Subcutaneous adipose tissue (tissue), 4 donors: ENCODE measurements around the gene LRIT1. TPM values are rescaled to one million over a fixed set of nuclear protein-coding genes. Genes with fewer than 3 reads are reported as not detected.

Source experiments
- total RNA-seq, 4 donors: library from RNA; depleted of rRNA; stranded (reverse); fragments of >200 nt; gene quantifications; one replicate each; pipeline ENCODE4 v1.1.0, GENCODE V29; 2016
- TF ChIP-seq, protein P1 (sequence below): fragments of 450-650 bp; IDR thresholded peaks from one replicate; pipeline ENCODE4 v1.5.1; 2016; ENCODE audit warnings: low read depth, mild to moderate bottlenecking, control low read depth, antibody characterized with exemption, moderate library complexity

Gene LRIT1
- total RNA-seq, 4 donors from 2014 or later = not detected

DNA sequence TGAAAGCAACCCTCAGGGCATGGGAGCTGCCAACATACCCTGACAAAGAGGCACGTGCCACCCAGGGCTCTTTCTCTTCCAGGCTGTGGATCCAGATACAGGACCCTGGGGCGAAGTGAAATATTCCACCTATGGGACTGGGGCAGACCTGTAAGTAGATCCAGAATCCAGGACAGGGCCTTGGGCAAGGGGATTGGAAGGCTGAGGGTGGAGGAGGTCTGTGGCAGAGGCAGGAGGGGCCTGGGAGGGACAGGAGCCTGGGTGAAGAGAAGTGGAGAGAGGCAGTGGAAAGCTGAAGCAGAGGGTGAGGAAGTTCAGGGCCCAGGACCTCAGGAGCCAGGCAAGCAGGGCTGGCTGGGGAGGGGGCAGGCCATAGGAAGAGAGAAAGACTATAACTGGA lies 29.8 kb downstream of the LRIT1 start:
- TF ChIP-seq, protein P1, sequence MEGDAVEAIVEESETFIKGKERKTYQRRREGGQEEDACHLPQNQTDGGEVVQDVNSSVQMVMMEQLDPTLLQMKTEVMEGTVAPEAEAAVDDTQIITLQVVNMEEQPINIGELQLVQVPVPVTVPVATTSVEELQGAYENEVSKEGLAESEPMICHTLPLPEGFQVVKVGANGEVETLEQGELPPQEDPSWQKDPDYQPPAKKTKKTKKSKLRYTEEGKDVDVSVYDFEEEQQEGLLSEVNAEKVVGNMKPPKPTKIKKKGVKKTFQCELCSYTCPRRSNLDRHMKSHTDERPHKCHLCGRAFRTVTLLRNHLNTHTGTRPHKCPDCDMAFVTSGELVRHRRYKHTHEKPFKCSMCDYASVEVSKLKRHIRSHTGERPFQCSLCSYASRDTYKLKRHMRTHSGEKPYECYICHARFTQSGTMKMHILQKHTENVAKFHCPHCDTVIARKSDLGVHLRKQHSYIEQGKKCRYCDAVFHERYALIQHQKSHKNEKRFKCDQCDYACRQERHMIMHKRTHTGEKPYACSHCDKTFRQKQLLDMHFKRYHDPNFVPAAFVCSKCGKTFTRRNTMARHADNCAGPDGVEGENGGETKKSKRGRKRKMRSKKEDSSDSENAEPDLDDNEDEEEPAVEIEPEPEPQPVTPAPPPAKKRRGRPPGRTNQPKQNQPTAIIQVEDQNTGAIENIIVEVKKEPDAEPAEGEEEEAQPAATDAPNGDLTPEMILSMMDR = no peak

DNA sequence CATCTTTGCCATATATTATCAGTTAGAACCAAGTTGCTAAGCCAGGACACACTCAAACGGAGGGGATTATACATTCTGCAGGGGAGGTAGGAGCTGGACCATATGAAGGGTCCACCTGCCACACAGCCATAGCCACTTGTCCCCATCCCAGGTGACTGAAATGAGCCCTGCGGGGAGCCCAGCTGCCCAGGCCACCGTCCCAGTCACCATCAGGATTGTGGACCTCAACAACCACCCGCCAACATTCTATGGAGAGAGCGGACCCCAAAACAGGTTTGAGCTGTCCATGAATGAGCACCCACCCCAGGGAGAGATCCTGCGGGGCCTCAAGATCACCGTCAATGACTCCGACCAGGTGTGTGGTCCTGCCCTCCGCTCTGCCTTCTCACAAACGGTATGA lies 33.3 kb downstream of the LRIT1 start:
- TF ChIP-seq, protein P1 = no peak

DNA sequence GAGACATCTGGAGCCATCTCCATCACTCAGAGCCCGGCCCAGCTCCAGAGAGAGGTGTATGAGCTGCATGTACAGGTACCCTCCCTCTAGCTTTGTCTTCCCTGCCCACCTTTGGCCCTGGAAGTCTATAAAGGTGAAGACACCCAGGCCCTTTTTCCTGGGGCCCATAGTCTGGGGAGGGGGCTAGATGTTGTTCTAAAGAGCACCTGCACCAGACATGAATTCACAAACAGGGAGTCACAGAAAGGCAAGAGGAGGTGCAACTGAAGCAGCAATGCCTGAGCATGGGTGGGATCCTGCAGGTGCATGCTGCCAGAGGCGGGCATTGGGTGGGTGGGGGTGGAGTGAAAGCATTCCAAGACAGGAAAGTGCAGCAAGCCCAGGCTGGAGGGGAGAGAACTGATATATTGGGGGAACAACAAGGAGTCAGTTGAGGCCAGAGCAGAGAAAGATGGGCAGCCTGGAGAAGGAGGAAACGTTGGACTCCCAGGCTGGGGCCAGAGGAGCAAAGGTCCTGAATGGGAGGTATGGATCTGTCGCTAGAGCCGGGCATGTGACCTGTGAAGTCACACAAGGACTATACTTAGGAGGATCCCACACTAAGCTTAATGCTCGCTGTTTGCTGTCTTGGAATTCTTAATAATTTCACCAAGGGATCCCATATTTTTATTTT lies 35.4 kb downstream of the LRIT1 start:
- TF ChIP-seq, protein P1 = no peak

- TF ChIP-seq, protein P1 = no peak
Observed at GRCh38 chr10:84205049-84205852, 36.1 kb downstream of the LRIT1 start.

DNA sequence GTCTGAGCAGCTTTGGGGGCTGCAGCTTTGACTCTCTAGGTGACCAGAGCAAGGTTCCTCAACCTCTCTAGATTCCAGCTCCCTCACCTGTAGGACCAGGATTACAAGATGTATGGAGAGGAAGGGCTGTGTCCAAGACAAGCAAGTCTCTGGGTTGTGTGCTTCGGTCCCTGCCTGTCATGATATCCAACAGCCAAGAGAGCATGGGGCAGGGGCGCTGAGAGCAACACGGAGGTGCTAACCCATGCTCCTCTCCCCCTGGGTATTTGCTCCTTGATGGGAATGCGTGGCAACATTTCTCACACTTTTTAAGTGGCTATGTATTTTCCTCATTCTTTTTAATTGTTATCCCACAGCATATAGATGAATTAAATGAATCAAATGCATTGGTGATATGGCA lies 36.7 kb downstream of the LRIT1 start:
- TF ChIP-seq, protein P1 = no peak

DNA sequence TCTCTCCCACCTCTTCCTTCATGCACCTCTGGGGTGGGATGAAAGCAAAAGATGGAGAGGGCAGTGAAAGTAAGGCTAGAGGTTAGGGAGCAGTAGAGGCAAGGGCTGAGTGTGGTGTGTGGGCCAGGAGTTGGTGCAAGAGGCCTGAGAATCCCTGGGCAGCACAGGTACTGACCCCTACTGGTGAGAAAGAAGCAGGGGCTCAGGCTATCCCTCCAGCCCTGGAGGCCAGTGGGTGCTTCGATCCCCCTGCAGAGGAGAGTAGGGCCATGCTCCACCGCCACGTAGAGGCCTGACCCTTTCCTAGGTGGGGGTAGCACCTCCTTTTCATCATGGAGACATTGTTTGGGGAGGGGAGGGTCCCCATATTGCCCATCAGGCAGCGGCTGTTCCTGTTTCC lies 37.2 kb downstream of the LRIT1 start:
- TF ChIP-seq, protein P1 = no peak

- TF ChIP-seq, protein P1 = no peak
Observed at GRCh38 chr10:84202349-84202748, 39.0 kb downstream of the LRIT1 start.
